Activated CD8-positive, alpha-beta memory T cell treated with anti-CD3 and anti-CD28 coated beads for 48 hours (primary cell): ENCODE data around the gene WWOX.

Experiments used
- DNase-seq, 3 experiments: peaks; one replicate each; pipeline ENCODE4 v3.0.0-alpha.2; 2020; ENCODE audit warnings: low read depth in 2 of 3, low spot score in 2 of 3

Gene WWOX

DNA sequence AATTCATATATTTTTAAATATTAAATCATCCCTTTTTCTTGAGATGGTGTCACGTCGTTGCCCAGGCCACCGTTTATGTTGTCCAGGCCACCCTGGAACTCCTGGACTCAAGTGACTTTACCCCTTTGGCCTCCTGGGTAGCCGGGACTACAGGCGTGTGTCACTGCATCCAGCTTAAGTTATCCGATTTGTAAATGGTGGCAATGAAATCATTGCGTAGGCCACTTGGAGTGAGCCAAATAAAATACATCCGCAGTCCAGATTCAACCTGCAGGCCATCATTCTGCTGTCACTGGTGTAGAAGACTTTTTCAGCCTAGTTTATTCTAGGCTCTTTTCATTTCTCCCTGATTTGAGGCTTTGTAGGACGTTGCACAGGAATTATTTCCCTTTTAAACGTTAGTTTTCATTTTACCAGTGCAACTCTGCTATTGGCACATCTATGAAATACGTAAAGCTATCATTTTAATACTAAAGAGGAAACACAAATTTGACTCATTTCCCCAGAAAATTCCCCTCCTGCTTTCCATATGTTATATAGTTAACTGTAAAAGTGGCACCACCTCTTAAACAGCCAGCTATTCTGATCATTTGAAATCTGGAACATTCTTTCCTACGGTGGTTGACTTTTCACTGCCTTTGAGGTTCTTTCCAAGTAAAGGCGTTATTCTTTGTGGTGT lies 1051.3 kb downstream of the WWOX start:
- DNase-seq: no peak

DNA sequence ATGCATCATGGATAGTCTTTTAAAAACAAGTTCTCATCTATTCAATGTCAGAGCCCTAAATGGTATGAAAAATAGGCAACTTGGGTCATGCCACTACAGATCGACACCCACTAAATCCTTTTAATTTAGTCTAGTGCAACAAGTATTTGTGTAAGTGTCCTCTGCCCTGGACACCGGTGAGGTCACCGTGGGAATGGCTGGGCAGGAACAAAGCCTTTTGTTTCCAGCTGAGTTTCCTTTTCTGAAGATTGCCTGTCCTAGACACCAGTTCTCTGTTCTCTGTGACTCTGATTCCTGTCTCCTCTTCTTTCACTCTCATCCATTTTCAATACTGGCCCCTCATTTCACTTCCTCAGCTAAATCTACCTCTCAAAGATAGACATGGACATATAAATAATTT lies 1054.6 kb downstream of the WWOX start:
- DNase-seq: no peak

DNA sequence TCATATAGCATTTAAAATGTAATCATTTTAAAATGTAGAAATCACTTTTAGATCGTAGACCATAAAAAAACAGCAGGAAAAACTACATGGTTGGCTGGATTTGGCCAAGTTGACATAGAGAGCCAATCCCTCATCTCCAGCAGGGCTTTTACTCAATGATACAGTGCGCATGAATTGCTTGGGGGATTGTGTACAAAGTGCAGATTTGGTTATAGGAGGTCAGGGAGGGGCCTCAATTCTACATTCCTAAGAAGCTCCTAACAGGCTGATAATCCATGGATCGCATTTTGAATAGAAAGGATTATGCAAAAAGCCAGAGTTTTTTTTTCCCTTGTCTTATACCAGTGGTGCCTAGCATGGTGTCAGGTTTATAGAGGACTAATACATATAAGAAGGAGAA lies 1056.0 kb downstream of the WWOX start:
- no peak for DNase-seq

DNA sequence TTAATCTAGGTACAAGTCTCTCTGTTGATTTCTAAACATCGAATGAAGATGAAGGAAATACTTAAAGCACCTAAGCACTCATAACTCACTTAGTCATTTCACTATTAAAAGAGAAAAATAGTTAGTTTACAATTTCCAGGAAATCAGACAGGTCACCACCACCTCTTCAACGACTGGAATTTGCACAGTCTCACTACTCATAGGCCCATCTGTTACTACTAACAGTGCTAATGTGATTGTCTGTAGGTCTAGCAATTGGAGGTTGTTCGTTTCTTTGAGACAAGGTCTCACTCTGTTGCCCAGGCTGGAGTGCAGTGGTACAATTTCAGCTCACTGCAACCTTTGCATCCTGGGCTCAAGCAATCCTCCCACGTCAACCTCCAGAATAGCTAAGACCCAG lies 1056.5 kb downstream of the WWOX start:
- DNase-seq: no peak

DNA sequence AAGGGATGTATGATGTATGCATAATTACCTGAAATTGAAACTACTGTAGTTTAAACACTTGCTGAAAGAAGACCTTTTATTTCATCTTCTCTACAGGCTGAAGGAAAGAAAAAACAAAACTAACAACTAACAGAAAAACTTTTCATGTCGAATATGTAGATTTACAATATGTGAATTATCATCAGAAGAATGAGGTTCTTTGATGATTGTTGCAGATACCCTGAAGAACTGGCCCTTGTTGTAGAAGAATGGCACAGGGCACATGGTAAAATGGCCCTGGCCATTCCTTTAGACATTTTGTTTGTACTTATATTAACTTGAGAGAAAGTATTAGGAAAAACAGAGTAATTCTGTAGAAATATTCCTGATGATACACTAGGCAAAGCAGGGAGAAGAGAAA lies 1057.3 kb downstream of the WWOX start:
- DNase-seq: no peak

DNA sequence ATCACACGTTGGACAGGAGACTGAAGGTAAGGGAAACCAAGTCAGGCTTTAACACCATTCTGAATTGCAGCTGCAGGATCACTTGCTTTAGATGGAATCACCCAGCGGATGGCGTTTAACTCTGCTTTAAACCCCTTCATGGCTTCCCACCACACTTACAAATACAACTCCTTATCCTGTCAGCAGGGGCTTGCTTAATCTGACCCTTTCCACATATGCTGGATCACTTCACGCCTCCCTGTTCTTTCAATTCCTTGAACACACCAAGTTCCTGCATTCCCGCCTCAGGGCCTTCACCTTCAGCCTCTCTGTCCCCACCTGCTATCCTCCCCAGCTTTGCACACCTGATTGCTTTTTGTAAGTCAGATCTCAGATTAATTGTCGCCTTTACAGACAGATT lies 1058.9 kb downstream of the WWOX start:
- DNase-seq: no peak

DNA sequence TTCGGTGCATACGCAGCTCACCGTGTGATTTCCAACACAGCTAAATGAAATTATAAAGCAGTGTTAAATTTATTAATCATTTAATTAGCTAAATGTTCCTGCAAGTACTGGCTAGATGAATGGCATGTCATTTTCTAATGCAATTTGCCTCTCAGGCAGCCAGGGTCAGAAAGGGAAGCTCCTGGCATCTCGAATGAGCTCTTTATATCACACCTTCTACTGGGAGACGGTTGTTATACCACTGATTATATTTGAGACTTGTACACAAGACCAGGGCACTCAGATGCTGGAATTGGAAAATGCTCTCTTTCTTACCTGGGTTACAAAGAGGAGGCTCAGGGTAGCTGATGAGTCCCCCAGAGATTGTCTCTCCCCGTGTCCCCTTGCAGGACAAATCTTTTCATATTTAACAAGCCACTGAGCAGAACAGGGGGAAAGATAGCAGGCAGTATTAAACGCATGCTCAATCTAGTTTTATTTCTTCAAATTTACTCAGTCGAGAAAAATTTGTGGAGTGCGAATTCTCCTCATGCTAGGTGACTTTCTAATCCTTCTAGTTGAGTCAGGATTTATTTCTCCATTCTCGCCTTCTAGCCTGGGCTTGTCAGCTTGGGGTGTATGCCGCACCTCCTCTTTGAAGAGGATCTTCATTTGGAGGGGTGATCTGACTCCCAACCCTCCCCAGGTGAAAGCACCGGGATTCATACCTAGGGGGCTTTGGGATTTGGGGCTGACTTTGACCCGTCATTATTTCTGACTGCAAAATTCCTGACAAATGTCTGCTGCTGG lies 1060.0 kb downstream of the WWOX start:
- DNase-seq: no peak

DNA sequence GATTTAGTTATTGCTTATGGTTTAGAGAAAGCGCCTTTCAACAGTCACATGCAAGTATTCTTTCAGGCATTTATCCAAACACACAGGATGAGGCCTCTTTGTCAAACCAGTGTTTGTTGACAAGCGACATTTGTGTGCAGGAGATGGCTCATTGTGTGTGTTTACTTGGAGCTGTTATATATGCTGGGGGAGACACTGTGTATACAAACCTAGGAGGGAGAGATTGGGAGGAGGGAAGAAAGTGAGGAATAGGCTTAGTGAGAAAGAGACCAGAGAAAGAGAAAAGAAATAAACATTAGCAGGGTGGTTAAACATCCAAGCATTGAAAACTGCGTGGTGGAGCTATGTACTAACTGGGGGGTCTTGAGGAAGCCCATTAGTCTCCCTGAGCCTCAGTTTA lies 1063.5 kb downstream of the WWOX start:
- no peak for DNase-seq

DNA sequence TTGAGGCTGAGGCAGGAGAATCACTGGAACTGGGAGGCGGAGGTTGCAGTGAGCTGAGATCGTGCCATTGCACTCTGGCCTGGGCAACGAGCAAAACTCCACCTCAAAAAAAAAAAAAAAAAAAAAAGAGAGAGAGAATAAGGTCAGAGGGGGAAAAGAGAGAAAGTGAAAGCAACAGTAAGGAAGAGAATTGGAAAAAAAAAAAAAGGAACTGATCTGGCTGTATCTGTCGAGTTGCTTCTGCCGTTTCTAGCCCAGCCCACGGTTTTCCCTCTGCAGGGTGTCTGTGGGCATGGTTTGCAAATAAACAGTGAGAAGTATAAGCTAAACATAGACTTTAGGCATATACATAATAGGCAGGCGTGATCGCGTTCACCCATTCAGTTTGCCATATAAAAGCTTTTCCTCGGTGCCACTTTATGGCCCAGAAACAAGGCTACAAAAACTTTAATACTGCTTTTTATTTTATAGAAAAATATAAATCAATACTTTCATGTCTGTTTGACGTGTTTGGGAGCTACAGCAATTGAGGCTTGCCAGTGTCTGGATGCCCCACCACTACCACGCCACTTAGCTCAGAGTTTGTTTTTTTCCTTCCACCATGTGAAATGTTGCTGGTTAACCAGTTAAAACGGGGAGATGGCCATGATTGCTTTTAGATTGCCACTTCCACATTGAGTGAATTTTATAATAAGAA lies 1064.4 kb downstream of the WWOX start:
- no peak for DNase-seq

DNA sequence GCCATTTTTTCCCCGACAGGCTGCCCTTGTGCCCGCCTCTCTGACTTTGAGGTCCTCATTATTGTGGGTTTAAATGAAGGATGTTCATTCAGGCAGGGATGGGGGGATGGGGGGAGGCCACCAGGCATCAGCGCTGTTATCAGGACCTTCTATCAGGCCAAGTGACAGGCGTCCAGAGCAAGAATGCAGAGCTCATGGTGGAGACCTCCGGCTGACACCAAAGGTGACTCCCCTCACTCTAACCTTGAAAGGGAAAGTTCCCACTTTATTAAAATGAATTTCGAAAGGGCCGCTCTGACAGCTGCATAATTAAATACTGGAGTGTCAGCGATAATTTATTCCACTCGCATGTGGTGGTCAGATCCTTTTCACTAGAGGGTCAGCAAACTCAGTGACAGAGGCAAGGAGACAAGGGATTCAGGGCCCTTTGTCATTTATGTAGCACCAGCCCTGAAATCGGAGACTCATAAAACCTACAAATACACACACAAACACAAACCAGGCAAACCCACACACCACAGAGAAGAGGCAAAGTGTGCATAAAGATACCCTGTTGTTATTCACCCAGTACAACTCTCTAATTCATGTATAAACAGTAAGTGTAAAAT lies 1065.0 kb downstream of the WWOX start:
- no peak for DNase-seq

DNA sequence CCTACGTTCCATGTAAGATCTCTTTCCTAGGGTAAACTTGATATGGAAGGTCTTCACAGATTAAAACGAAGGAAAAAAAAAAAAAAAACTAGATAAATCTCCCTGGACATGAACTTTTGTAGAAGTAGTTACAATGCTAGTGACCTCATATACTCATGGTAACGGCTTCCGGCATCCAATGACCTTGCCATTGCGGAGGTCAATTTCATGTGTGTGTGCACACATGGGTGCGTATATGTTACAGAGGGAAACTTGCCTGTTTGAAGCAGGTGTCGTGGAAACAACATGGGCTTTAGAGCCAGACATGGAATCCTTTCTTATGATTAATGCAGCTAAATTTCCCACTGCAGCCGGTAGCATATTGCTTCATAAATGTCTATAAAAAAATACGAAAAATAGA lies 1065.6 kb downstream of the WWOX start:
- no peak for DNase-seq

DNA sequence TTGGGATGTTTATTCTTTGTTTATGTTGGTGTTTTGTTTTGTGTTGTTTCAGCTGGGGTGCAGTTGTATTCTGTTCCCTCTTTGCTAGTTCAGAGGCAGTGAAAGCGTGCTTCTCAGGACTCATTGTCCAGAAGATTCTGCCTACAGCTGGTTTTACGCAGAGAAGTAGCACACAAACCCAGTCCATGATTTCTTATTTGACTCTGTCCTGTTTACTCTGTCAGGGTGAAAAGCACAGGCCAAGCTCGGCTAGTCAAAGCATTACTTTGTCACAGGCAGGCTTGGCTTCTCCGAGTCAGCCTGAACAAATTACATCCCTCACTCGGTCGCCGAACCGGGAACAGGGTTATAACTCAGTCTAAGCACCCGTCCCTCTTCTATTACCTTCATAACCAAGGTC lies 1066.1 kb downstream of the WWOX start:
- DNase-seq: no peak

DNA sequence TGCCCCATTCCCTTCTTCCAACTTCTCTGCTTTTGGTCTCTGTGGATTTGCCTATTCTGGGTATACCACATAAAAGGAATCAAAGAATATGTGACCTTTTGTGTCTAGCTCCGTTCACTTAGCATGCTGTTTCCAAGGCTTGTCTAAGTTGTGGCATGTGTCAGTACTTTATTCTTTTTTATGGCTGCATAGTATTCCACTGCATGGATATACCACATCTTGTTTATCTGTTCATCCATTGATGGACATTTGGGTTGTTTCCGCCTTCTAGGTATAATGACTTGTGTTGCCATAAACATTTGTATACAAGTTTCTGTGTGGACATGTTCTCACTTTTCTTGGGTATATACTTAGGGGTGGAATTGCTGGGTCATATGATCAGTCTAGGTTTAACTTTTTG lies 1068.4 kb downstream of the WWOX start:
- no peak for DNase-seq

DNA sequence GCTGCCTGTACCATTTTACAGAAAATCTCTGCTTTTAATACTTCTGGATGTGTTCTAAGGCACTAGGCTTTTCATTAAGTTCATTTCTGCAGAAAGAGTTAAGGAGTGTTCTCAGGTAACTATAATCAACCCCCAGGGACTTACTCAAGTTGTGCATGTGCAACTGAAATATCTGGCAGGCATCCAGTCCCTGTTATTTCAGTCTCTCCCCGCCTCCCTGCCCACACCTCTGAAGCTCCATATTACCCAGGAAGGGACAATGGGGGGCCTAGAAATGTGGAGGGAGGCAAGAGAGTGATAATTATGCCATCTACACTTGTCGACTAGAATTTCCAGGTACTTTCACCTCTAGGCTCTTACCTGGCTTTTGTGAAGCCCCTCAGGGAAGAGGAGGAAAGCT lies 1068.9 kb downstream of the WWOX start:
- DNase-seq: no peak

DNA sequence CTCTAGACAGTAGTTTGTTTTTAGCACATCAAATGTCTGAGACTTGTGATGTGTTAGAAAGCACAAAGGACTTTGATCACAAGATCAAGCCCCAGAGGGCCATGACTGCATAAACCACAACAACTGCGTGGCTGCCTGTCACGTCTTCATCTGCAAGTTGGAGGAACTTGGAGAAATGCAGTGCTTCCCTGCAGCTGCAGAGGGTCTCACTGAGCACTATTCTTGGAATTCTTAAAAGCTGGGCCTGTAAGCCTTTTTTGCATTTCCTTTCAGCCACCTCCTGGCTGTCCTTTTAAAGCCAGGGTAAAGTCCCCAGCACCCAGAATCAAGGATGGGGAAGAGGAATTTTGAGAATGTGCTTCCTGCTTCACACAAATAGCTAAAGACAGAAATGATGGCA lies 1069.8 kb downstream of the WWOX start:
- DNase-seq: no peak

DNA sequence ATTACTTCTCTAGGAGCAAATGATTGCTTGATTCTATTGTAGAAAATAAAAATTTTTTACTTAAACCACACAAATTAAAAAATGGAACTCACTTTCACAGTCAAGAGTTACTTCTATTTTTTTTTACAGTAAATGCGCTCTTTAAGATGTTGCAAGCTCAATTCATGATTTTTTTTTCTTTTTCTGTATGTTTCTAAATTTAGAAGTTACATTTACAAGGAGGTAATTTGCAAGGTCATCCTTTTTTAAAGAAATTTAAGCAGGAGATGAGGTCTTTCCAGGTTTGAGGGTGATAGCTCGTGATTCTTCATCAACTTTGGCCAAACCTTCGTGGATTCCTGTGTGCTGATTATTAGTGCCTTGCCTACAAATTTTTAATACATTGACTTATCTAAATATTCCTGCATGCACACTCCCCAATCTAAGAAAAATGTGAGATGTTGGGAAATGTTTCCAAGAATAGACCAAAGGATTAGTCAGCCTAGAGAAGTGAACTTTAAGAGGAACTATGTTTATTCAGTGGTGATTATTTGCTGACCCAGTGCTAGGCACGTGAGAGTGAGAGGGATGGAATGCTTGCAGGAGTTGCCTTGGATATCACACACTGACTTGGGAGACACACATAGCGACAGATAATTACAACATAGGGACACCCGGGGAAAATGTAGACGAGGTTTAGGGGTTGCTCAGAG lies 1071.2 kb downstream of the WWOX start:
- DNase-seq: no peak

DNA sequence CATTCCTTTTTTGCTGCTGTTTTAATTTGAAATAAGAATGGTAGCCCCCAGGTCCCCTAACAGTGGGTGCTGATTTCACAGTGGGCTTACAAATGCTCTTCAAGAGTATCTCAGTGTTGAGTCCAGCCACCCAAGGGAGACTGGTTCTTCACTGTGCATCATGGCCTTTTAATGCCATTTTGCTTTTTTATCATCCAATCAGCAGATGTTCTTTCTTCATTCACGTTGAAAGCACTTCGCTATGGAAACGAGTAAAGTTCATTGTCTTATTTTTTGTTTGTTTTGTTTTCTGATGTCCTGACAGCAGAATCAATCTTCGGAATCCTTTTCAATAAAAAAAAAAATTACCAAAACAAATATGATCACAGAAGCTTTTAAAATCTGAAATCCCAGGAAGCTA lies 1072.0 kb downstream of the WWOX start:
- DNase-seq: no peak

DNA sequence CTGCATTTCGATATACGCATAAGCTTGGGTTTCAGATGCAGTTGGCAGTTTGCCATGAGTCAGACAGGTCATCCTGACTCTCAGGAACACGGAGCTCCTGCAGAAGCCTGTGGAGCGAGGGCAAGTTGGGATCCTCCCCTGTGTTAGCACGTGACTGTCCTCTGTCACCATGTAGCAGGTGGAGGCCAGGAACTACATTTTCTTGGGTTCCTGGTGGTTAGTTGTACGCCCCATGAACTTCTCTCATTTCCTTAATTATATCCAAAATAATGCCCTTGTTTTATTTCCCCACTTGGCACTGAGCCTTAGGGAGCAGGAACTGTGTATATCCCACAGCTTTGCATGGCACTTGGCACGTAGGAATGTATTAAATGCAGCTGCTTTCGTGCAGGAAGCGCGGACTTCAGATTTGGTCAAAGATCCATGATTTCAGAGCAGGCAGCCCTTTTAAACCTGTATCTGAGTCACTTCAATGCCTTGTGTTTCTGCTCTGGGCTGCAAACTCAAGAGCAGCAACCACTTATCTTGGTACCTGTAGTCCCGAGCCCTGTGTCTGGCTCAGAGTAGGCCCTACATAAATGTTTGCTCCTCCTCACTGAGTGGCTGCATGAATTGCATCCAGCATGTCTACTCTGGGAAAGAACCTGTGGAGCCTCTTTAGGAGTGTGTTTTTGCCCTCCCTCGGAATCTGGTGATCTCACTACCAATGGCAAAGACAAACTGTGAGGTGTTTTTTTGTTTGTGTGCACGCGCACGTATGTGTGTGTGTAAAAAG lies 1072.7 kb downstream of the WWOX start:
- DNase-seq: no peak

DNA sequence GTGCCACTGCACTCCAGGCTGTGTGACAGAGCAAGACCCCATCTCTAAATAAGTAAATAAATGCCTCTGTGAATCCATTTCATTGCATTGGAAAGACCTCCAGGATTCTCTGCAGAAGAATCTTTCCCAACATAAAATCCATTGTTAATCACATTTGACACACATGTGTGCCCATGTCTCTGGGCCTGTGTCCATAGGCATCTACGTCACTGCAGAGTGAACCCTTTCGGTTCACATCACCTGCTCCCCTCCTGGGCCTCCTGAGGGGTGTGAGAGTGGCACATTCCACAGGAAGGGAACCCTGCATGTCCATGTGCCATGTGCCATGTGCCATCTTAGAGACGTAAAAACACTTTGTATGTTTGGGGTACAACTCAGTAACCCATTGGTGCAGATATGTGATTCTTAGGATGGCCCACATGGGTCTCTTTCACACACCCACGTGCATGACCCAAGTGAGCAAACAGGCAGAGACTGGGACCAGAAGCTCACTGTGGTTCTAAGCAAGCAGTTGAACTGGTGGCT lies 1073.6 kb downstream of the WWOX start:
- DNase-seq: no peak

DNA sequence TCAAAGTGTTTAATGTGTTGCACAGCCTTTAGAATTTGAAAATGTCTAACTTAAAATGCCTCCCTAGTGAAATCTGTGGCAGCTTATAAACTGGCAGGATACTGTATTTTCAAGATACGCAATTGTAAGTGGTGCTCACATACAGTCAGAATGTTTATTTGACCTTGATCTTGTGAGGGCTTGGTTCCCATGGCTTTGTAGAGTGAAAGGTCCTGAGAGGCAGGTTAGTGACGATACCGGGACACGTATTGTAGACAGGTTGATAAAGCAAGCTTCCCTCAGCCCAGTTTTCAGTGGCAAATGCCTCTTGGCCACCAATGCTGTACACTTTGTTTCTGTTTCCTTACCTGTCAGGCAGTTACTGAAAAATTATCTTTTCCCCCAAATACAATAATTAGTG lies 1074.5 kb downstream of the WWOX start:
- no peak for DNase-seq
